OCI-LY1 (cell line): ENCODE results near the gene TBC1D2B.

Experiments
- H2AFZ ChIP-seq: fragments of 200-600 bp; sonication (generic), shearing (Covaris generic); 2 replicates; pipeline ENCODE4 v1.6.0; 2014; ENCODE audit warnings: antibody characterized with exemption, mild to moderate bottlenecking, low read length
- H3F3A ChIP-seq: fragments of 200-600 bp; sonication (generic), shearing (Covaris generic); 2 replicates; pipeline ENCODE4 v1.6.0; 2014; ENCODE audit warnings: mild to moderate bottlenecking, antibody characterized with exemption, low read length, moderate library complexity; ENCODE audit not compliant: insufficient read depth
- H3K27ac ChIP-seq: fragments of 200-600 bp; sonication (generic); 2 replicates; pipeline ENCODE4 v1.5.1; 2014; ENCODE audit warnings: low read length, mixed run types, mild to moderate bottlenecking, low read depth; ENCODE audit not compliant: poor library complexity, severe bottlenecking
- H3K27me3 ChIP-seq: fragments of 200-600 bp; sonication (generic); 2 replicates; pipeline ENCODE4 v1.6.0; 2014; ENCODE audit warnings: antibody characterized with exemption, mild to moderate bottlenecking, low read length, moderate library complexity; ENCODE audit not compliant: insufficient read depth
- H3K36me3 ChIP-seq: fragments of 200-600 bp; sonication (generic); 2 replicates; pipeline ENCODE4 v1.6.1; 2014; ENCODE audit warnings: mild to moderate bottlenecking, antibody characterized with exemption, low read length, moderate library complexity, mixed read lengths; ENCODE audit not compliant: insufficient read depth
- H3K4me1 ChIP-seq: fragments of 200-600 bp; sonication (generic); 2 replicates; pipeline ENCODE4 v1.5.1; 2014; ENCODE audit warnings: mild to moderate bottlenecking, low read length, moderate library complexity; ENCODE audit not compliant: insufficient read depth, severe bottlenecking
- H3K4me2 ChIP-seq: fragments of 200-600 bp; sonication (generic), shearing (Covaris generic); 2 replicates; pipeline ENCODE4 v1.6.1; 2014; ENCODE audit warnings: low read length
- H3K4me3 ChIP-seq: fragments of 200-600 bp; sonication (generic); 2 replicates; pipeline ENCODE4 v1.5.1; 2014; ENCODE audit warnings: low read length, low read depth, mild to moderate bottlenecking, mixed read lengths; ENCODE audit not compliant: poor library complexity, severe bottlenecking
- H3K79me2 ChIP-seq: fragments of 200-600 bp; shearing (Covaris generic); 2 replicates; pipeline ENCODE4 v1.6.1; 2016; ENCODE audit warnings: mixed run types, low read length, mixed read lengths; ENCODE audit not compliant: insufficient read depth
- H3K9ac ChIP-seq: fragments of 200-600 bp; sonication (generic), shearing (Covaris generic); 2 replicates; pipeline ENCODE4 v1.6.1; 2014; ENCODE audit warnings: mild to moderate bottlenecking, low read length, mixed read lengths
- H3K9me2 ChIP-seq: fragments of 200-600 bp; sonication (generic), shearing (Covaris generic); 2 replicates; pipeline ENCODE4 v1.6.1; 2014; ENCODE audit warnings: low read depth, mild to moderate bottlenecking, low read length, mixed read lengths
- H3K9me3 ChIP-seq: fragments of 200-600 bp; shearing (Covaris generic); 2 replicates; pipeline ENCODE4 v1.6.1; 2014; ENCODE audit warnings: low read length, mixed read lengths
- H4K20me1 ChIP-seq: fragments of 200-600 bp; sonication (generic), shearing (Covaris generic); 2 replicates; pipeline ENCODE4 v1.6.0; 2016; ENCODE audit warnings: mild to moderate bottlenecking, low read length; ENCODE audit not compliant: insufficient read depth
- CTCF ChIP-seq: fragments of 200-600 bp; sonication (generic), shearing (Covaris generic); IDR thresholded peaks from 2 replicates; pipeline ENCODE4 v1.5.1; 2017; ENCODE audit warnings: mild to moderate bottlenecking, antibody characterized with exemption, low read length, moderate library complexity, mixed read lengths
- EZH2 ChIP-seq: fragments of 200-600 bp; sonication (generic), shearing (Covaris generic); IDR thresholded peaks from 2 replicates; pipeline ENCODE4 v1.8.0; 2017; ENCODE audit warnings: borderline replicate concordance, mixed run types, mild to moderate bottlenecking, antibody characterized with exemption, low read length, moderate library complexity, mixed read lengths

TBC1D2B gene

GRCh38 chr15:78063217-78063616 is 14.3 kb downstream of the TBC1D2B start:
- H2AFZ ChIP-seq, result no peak overlapping the region
- no peaks in the 10 kb centered on the region for H3K9me2 ChIP-seq
- H3K4me2 ChIP-seq, result no peak overlapping the region; the same call in 1 of the 2 replicates
- H3K9ac ChIP-seq, result no peak overlapping the region
- peak overlapping the region; percentile 6 for H3K27ac ChIP-seq
- no peaks in the 10 kb centered on the region for H3K27me3 ChIP-seq
- peaks cover 90% of the 10 kb centered on the region for H3K4me1 ChIP-seq
- H3K79me2 ChIP-seq, result peaks cover 70% of the 10 kb centered on the region
- H4K20me1 ChIP-seq, result no peaks in the 10 kb centered on the region
- no peak for TF ChIP-seq EZH2
- no peak for TF ChIP-seq CTCF
- no peaks in the 10 kb centered on the region for H3K9me3 ChIP-seq
- no peaks in the 10 kb centered on the region for H3K36me3 ChIP-seq
- H3F3A ChIP-seq, result no peaks in the 10 kb centered on the region
- H3K4me3 ChIP-seq, result no peak overlapping the region

- H2AFZ ChIP-seq, result no peak overlapping the region
- H3K4me3 ChIP-seq, result peak overlapping the region; percentile 29
- H3K4me1 ChIP-seq, result peaks cover 90% of the 10 kb centered on the region
- H4K20me1 ChIP-seq, result no peaks in the 10 kb centered on the region
- no peaks in the 10 kb centered on the region for H3K27me3 ChIP-seq
- peak overlapping the region; percentile 49; the same call in 1 of the 2 replicates for H3K9ac ChIP-seq
- H3K36me3 ChIP-seq, result no peaks in the 10 kb centered on the region
- peak overlapping the region; percentile 80 for H3K27ac ChIP-seq
- no peaks in the 10 kb centered on the region for H3F3A ChIP-seq
- H3K9me2 ChIP-seq, result no peaks in the 10 kb centered on the region
- peaks cover 66% of the 10 kb centered on the region for H3K79me2 ChIP-seq
- TF ChIP-seq CTCF (no peak), EZH2 (no peak)
- H3K4me2 ChIP-seq, result peak overlapping the region; percentile 70
- no peaks in the 10 kb centered on the region for H3K9me3 ChIP-seq
Measured at GRCh38 chr15:78061963-78062427, 15.5 kb downstream of the TBC1D2B start.

DNA sequence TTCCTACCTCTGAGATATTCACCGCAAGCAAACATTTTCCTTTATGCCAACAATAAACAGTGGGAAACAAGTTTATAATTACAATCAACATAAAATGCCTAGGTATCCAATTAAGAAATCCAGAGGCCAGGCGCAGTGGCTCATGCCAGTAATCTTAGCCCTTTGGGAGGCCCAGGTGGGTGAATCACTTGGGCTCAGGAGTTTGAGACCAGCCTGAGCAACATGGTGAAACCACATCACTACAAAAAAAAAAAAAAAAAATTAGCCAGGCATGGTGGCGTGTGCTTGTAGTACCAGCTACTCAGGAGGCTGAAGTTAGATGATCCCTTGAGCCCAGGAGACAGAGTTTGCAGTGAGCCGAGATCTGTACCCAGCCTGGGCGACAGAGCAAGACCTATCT is 17.3 kb downstream of the TBC1D2B start:
- H3K4me1 ChIP-seq, result peaks cover 90% of the 10 kb centered on the region

More for the DNA sequence above, 17.3 kb downstream of the TBC1D2B start:
- H3K4me2 ChIP-seq, result peak overlapping the region; percentile 61; the same call in 1 of the 2 replicates
- peaks cover 54% of the 10 kb centered on the region for H3K79me2 ChIP-seq
- no peak for TF ChIP-seq CTCF
- no peak for TF ChIP-seq EZH2
- H3K27me3 ChIP-seq, result no peaks in the 10 kb centered on the region
- H3F3A ChIP-seq, result no peaks in the 10 kb centered on the region
- H4K20me1 ChIP-seq, result no peaks in the 10 kb centered on the region
- no peak overlapping the region for H3K4me3 ChIP-seq
- peak overlapping the region; percentile 94 for H3K27ac ChIP-seq
- H3K9me2 ChIP-seq, result no peaks in the 10 kb centered on the region
- H3K9me3 ChIP-seq, result no peaks in the 10 kb centered on the region
- no peak overlapping the region for H3K9ac ChIP-seq
- H3K36me3 ChIP-seq, result no peaks in the 10 kb centered on the region
- no peak overlapping the region for H2AFZ ChIP-seq
